Activated naive CD4-positive, alpha-beta T cell treated with anti-CD3 and anti-CD28 coated beads, Interleukin-2, amount 10 ng/mL, durations not matched to agents 7 days and 5 days (primary cell): ENCODE results near the gene PHOX2B.
A peak's percentile ranks its signal among the peaks of the same experiment; 100 is the strongest.
"Not testable (repeated sequence)": the region's sequence is repeated elsewhere in the genome, so short reads cannot be mapped to it uniquely, and the experiment has no call there.

ENCODE experiments used
- CTCF ChIA-PET: fragments of 350-600 bp; sonication (Branson Sonifier 250); formaldehyde crosslinking; loops from one replicate; lab custom pipeline; 2021; ENCODE audit warnings: antibody characterized with exemption; lab: Charles Lee
- DNase-seq: peaks from one replicate; pipeline ENCODE4 v3.0.0-alpha.2; 2020
- H3K27ac Mint-ChIP-seq: one replicate; pipeline ENCODE4 v1.8.0; 2021; ENCODE audit warnings: mild to moderate bottlenecking, moderate library complexity, mixed read lengths
- H3K27me3 Mint-ChIP-seq: one replicate; pipeline ENCODE4 v1.8.0; 2021; ENCODE audit warnings: mild to moderate bottlenecking, mixed read lengths
- H3K36me3 Mint-ChIP-seq: one replicate; pipeline ENCODE4 v1.8.0; 2021; ENCODE audit warnings: mixed read lengths
- H3K4me1 Mint-ChIP-seq: one replicate; pipeline ENCODE4 v1.8.0; 2021; ENCODE audit warnings: mixed read lengths
- H3K4me3 Mint-ChIP-seq: one replicate; pipeline ENCODE4 v1.8.0; 2021; ENCODE audit warnings: mild to moderate bottlenecking, moderate library complexity, mixed read lengths
- H3K9me3 Mint-ChIP-seq: one replicate; pipeline ENCODE4 v1.8.0; 2021; ENCODE audit warnings: mixed read lengths

The PHOX2B gene

GRCh38 chr4:41741354-41741753 is 7.2 kb downstream of the PHOX2B start:
- no peaks in the 10 kb centered on the region for H3K4me1 Mint-ChIP-seq
- no peak overlapping the region for H3K27ac Mint-ChIP-seq
- DNase-seq: no peak
- peaks cover 36% of the 10 kb centered on the region for H3K27me3 Mint-ChIP-seq
- peaks cover 5% of the 10 kb centered on the region for H3K36me3 Mint-ChIP-seq
- H3K4me3 Mint-ChIP-seq: no peak overlapping the region
- CTCF ChIA-PET: no interaction called here
- peaks cover 3% of the 10 kb centered on the region for H3K9me3 Mint-ChIP-seq

- DNase-seq, H3K9me3 Mint-ChIP-seq, H3K36me3 Mint-ChIP-seq: not testable (repeated sequence)
Observed at GRCh38 chr4:41737491-41737890, 11.0 kb downstream of the PHOX2B start.

GRCh38 chr4:41734371-41734770 is 14.2 kb downstream of the PHOX2B start:
- H3K27ac Mint-ChIP-seq: no peak overlapping the region
- CTCF ChIA-PET: no interaction called here
- H3K4me3 Mint-ChIP-seq: no peak overlapping the region
- peaks cover 2% of the 10 kb centered on the region for H3K9me3 Mint-ChIP-seq
- no peaks in the 10 kb centered on the region for H3K36me3 Mint-ChIP-seq
- no peak for DNase-seq
- H3K27me3 Mint-ChIP-seq: no peaks in the 10 kb centered on the region
- no peaks in the 10 kb centered on the region for H3K4me1 Mint-ChIP-seq

More at GRCh38 chr4:41737491-41737890, 11.0 kb downstream of the PHOX2B start:
- H3K27ac Mint-ChIP-seq, H3K4me1 Mint-ChIP-seq, CTCF ChIA-PET, H3K27me3 Mint-ChIP-seq, H3K4me3 Mint-ChIP-seq: not testable (repeated sequence)

GRCh38 chr4:41731569-41732126 is 16.9 kb downstream of the PHOX2B start:
- H3K27me3 Mint-ChIP-seq: no peaks in the 10 kb centered on the region
- no peaks in the 10 kb centered on the region for H3K4me1 Mint-ChIP-seq
- peaks cover 2% of the 10 kb centered on the region for H3K9me3 Mint-ChIP-seq
- peak overlapping the region; percentile 14 for H3K27ac Mint-ChIP-seq
- no peaks in the 10 kb centered on the region for H3K36me3 Mint-ChIP-seq
- DNase-seq: no peak
- H3K4me3 Mint-ChIP-seq: no peak overlapping the region
- CTCF ChIA-PET: no interaction called here

GRCh38 chr4:41728573-41728913 is 20.0 kb downstream of the PHOX2B start:
- H3K4me1 Mint-ChIP-seq: no peaks in the 10 kb centered on the region
- H3K9me3 Mint-ChIP-seq: peaks cover 5% of the 10 kb centered on the region
- no peaks in the 10 kb centered on the region for H3K27me3 Mint-ChIP-seq
- no peak overlapping the region for H3K4me3 Mint-ChIP-seq
- no peak overlapping the region for H3K27ac Mint-ChIP-seq
- no peak for DNase-seq
- H3K36me3 Mint-ChIP-seq: no peaks in the 10 kb centered on the region
- CTCF ChIA-PET: no interaction called here

- H3K4me3 Mint-ChIP-seq: no peak overlapping the region
Observed at GRCh38 chr4:41727861-41728572, 20.5 kb downstream of the PHOX2B start.

GRCh38 chr4:41725254-41725653 is 23.3 kb downstream of the PHOX2B start:
- no peak overlapping the region for H3K4me3 Mint-ChIP-seq

More at GRCh38 chr4:41727861-41728572, 20.5 kb downstream of the PHOX2B start:
- Mint-ChIP-seq H3K4me1 (no peaks in the 10 kb centered on the region), H3K27ac (no peak overlapping the region), H3K27me3 (no peaks in the 10 kb centered on the region), H3K36me3 (no peaks in the 10 kb centered on the region), H3K9me3 (peaks cover 9% of the 10 kb centered on the region)
- CTCF ChIA-PET: no interaction called here
- no peak for DNase-seq

GRCh38 chr4:41723286-41723685 is 25.2 kb downstream of the PHOX2B start:
- no peak for DNase-seq
- no peak overlapping the region for H3K4me3 Mint-ChIP-seq
- H3K36me3 Mint-ChIP-seq: no peaks in the 10 kb centered on the region
- no peak overlapping the region for H3K27ac Mint-ChIP-seq
- no peaks in the 10 kb centered on the region for H3K27me3 Mint-ChIP-seq
- H3K4me1 Mint-ChIP-seq: no peaks in the 10 kb centered on the region
- peaks cover 9% of the 10 kb centered on the region for H3K9me3 Mint-ChIP-seq
- CTCF ChIA-PET: no interaction called here

More at GRCh38 chr4:41725254-41725653, 23.3 kb downstream of the PHOX2B start:
- Mint-ChIP-seq H3K4me1 (no peaks in the 10 kb centered on the region), H3K27ac (no peak overlapping the region), H3K9me3 (peaks cover 9% of the 10 kb centered on the region), H3K36me3 (no peaks in the 10 kb centered on the region), H3K27me3 (no peaks in the 10 kb centered on the region)
- CTCF ChIA-PET: interaction anchor here (1.1 kb wide), 1 partner anchor 163 kb away, joined by 4 read pairs; no protein-coding TSS in a partner anchor
- DNase-seq: no peak

- no peak overlapping the region for H3K27ac Mint-ChIP-seq
- H3K27me3 Mint-ChIP-seq: no peaks in the 10 kb centered on the region
- H3K4me1 Mint-ChIP-seq: no peaks in the 10 kb centered on the region
- DNase-seq: no peak
- no peak overlapping the region for H3K4me3 Mint-ChIP-seq
- CTCF ChIA-PET: no interaction called here
- H3K9me3 Mint-ChIP-seq: peaks cover 9% of the 10 kb centered on the region
- no peaks in the 10 kb centered on the region for H3K36me3 Mint-ChIP-seq
Observed at GRCh38 chr4:41722181-41722580, 26.3 kb downstream of the PHOX2B start.

- CTCF ChIA-PET: no interaction called here
- DNase-seq: no peak
- Mint-ChIP-seq H3K27me3 (no peaks in the 10 kb centered on the region), H3K27ac (no peak overlapping the region), H3K4me1 (no peaks in the 10 kb centered on the region), H3K36me3 (no peaks in the 10 kb centered on the region), H3K4me3 (no peak overlapping the region), H3K9me3 (peaks cover 4% of the 10 kb centered on the region)
Observed at GRCh38 chr4:41719417-41719816, 29.1 kb downstream of the PHOX2B start.

- peaks cover 4% of the 10 kb centered on the region for H3K9me3 Mint-ChIP-seq
- DNase-seq: no peak
- no peak overlapping the region for H3K27ac Mint-ChIP-seq
- no peaks in the 10 kb centered on the region for H3K36me3 Mint-ChIP-seq
- no peak overlapping the region for H3K4me3 Mint-ChIP-seq
- CTCF ChIA-PET: interaction anchor here (1.4 kb wide), 1 partner anchor 20 kb away, joined by 3 read pairs; no protein-coding TSS in a partner anchor
- no peaks in the 10 kb centered on the region for H3K4me1 Mint-ChIP-seq
- H3K27me3 Mint-ChIP-seq: no peaks in the 10 kb centered on the region
Observed at GRCh38 chr4:41718907-41719306, 29.6 kb downstream of the PHOX2B start.

- no peaks in the 10 kb centered on the region for H3K36me3 Mint-ChIP-seq
- H3K27ac Mint-ChIP-seq: no peak overlapping the region
- H3K4me1 Mint-ChIP-seq: no peaks in the 10 kb centered on the region
- no peak for DNase-seq
- H3K27me3 Mint-ChIP-seq: no peaks in the 10 kb centered on the region
- H3K9me3 Mint-ChIP-seq: peaks cover 4% of the 10 kb centered on the region
- CTCF ChIA-PET: no interaction called here
- H3K4me3 Mint-ChIP-seq: no peak overlapping the region
Observed at GRCh38 chr4:41715155-41715554, 33.4 kb downstream of the PHOX2B start.

GRCh38 chr4:41714364-41715000 is 34.0 kb downstream of the PHOX2B start:
- H3K9me3 Mint-ChIP-seq: peaks cover 4% of the 10 kb centered on the region
- no peaks in the 10 kb centered on the region for H3K4me1 Mint-ChIP-seq
- no peaks in the 10 kb centered on the region for H3K27me3 Mint-ChIP-seq
- CTCF ChIA-PET: no interaction called here
- H3K4me3 Mint-ChIP-seq: no peak overlapping the region
- no peak overlapping the region for H3K27ac Mint-ChIP-seq
- DNase-seq: no peak
- H3K36me3 Mint-ChIP-seq: no peaks in the 10 kb centered on the region

GRCh38 chr4:41713768-41714167 is 34.8 kb downstream of the PHOX2B start:
- Mint-ChIP-seq H3K27ac (no peak overlapping the region), H3K4me1 (no peaks in the 10 kb centered on the region), H3K27me3 (no peaks in the 10 kb centered on the region)

GRCh38 chr4:41712425-41712824 is 36.1 kb downstream of the PHOX2B start:
- H3K27ac Mint-ChIP-seq: no peak overlapping the region
- CTCF ChIA-PET: no interaction called here
- H3K4me3 Mint-ChIP-seq: no peak overlapping the region
- DNase-seq: no peak
- H3K27me3 Mint-ChIP-seq: peaks cover 4% of the 10 kb centered on the region
- no peaks in the 10 kb centered on the region for H3K36me3 Mint-ChIP-seq
- no peaks in the 10 kb centered on the region for H3K4me1 Mint-ChIP-seq
- peaks cover 4% of the 10 kb centered on the region for H3K9me3 Mint-ChIP-seq

More at GRCh38 chr4:41713768-41714167, 34.8 kb downstream of the PHOX2B start:
- Mint-ChIP-seq H3K4me3 (no peak overlapping the region), H3K36me3 (no peaks in the 10 kb centered on the region), H3K9me3 (peaks cover 4% of the 10 kb centered on the region)
- DNase-seq: no peak
- CTCF ChIA-PET: no interaction called here
